KMS-11 (cell line): Measurements from ENCODE around the gene NOL7.

Experiments
- H2AFZ ChIP-seq: fragments of 200-600 bp; sonication (generic); 2 replicates; pipeline ENCODE4 v1.6.1; 2016; ENCODE audit warnings: antibody characterized with exemption, mixed run types, low read depth
- H3K27ac ChIP-seq: fragments of 200-600 bp; sonication (generic); 2 replicates; pipeline ENCODE4 v1.6.1; 2016; ENCODE audit warnings: mild to moderate bottlenecking, mixed run types
- H3K27me3 ChIP-seq: fragments of 200-600 bp; sonication (generic); 2 replicates; pipeline ENCODE4 v1.6.1; 2017; ENCODE audit warnings: mild to moderate bottlenecking, low read depth, mixed run types, moderate library complexity; ENCODE audit not compliant: insufficient read depth
- H3K36me3 ChIP-seq: fragments of 200-600 bp; sonication (generic); 2 replicates; pipeline ENCODE4 v1.6.1; 2017; ENCODE audit warnings: mild to moderate bottlenecking, mixed run types; ENCODE audit not compliant: insufficient read depth
- H3K4me1 ChIP-seq: fragments of 200-600 bp; sonication (generic); 2 replicates; pipeline ENCODE4 v1.6.1; 2016; ENCODE audit warnings: mild to moderate bottlenecking, low read depth, mixed run types; ENCODE audit not compliant: poor library complexity, severe bottlenecking
- H3K4me2 ChIP-seq: fragments of 200-600 bp; sonication (generic); 2 replicates; pipeline ENCODE4 v1.7.0; 2016; ENCODE audit warnings: mild to moderate bottlenecking, mixed run types
- H3K4me3 ChIP-seq: fragments of 200-600 bp; sonication (generic); IDR thresholded peaks from 2 replicates; pipeline ENCODE4 v1.6.1; 2017; ENCODE audit warnings: low read depth, low read length, mixed read lengths; ENCODE audit not compliant: insufficient read depth
- H3K79me2 ChIP-seq: fragments of 200-600 bp; sonication (generic); 2 replicates; pipeline ENCODE4 v1.6.1; 2016; ENCODE audit warnings: low read depth, mixed run types; ENCODE audit not compliant: insufficient read depth
- H3K9ac ChIP-seq: fragments of 200-600 bp; sonication (generic); 2 replicates; pipeline ENCODE4 v1.6.1; 2016; ENCODE audit warnings: mild to moderate bottlenecking, mixed run types
- H4K20me1 ChIP-seq: fragments of 200-600 bp; sonication (generic); 2 replicates; pipeline ENCODE4 v1.6.1; 2016; ENCODE audit warnings: mild to moderate bottlenecking, mixed run types; ENCODE audit not compliant: insufficient read depth
- CTCF ChIP-seq: fragments of 200-600 bp; sonication (generic); conservative IDR thresholded peaks from 2 replicates; pipeline ENCODE4 v1.6.1; 2017; ENCODE audit warnings: low read depth, mild to moderate bottlenecking, antibody characterized with exemption, low read length, moderate library complexity, mixed read lengths

The NOL7 gene

GRCh38 chr6:13574571-13575376, 40.4 kb upstream of the NOL7 start, which contains the start of gene SIRT5:
Gene SIRT5 (plus strand): TSS chr6:13574601. CDS start chr6:13584111, 9,510 bp downstream.
- Histone ChIP-seq H3K27me3 (no peaks in the 10 kb centered on the region), H2AFZ (peak within 1 kb of the TSS; percentile 92), H3K4me2 (peak within 1 kb of the TSS; percentile 65), H3K36me3 (no peaks in the 10 kb centered on the region), H3K4me1 (peaks cover 13% of the 10 kb centered on the region), H4K20me1 (no peaks in the 10 kb centered on the region), H3K27ac (peak within 1 kb of the TSS; percentile 94), H3K79me2 (no peaks in the 10 kb centered on the region; the same call in 1 of the 2 replicates), H3K4me3 (peak within 1 kb of the TSS; percentile 58), H3K9ac (peak within 1 kb of the TSS; percentile 91)
- no peak; the same call in 1 of the 2 replicates for TF ChIP-seq CTCF

- Histone ChIP-seq H3K27me3 (no peaks in the 10 kb centered on the region), H4K20me1 (no peaks in the 10 kb centered on the region), H3K4me1 (peaks cover 13% of the 10 kb centered on the region), H2AFZ (peak overlapping the region; percentile 92), H3K36me3 (no peaks in the 10 kb centered on the region), H3K9ac (peak overlapping the region; percentile 91; the same call in 1 of the 2 replicates), H3K4me2 (peak overlapping the region; percentile 65), H3K27ac (peak overlapping the region; percentile 94), H3K79me2 (no peaks in the 10 kb centered on the region; the same call in 1 of the 2 replicates), H3K4me3 (no peak overlapping the region)
- no peak; the same call in none of the 2 replicates for TF ChIP-seq CTCF
Measured at GRCh38 chr6:13575377-13575775, 39.8 kb upstream of the NOL7 start.

GRCh38 chr6:13576017-13576416, 39.1 kb upstream of the NOL7 start:
- H3K36me3 ChIP-seq, result no peaks in the 10 kb centered on the region
- H2AFZ ChIP-seq, result no peak overlapping the region
- H3K4me3 ChIP-seq, result no peak overlapping the region
- H3K9ac ChIP-seq, result 0 out of 2 replicates have a peak overlapping the region, but pooled peaks have one; percentile 5
- TF ChIP-seq CTCF, result no peak
- H3K27me3 ChIP-seq, result no peaks in the 10 kb centered on the region
- peak overlapping the region; percentile 65; the same call in 1 of the 2 replicates for H3K4me2 ChIP-seq
- H4K20me1 ChIP-seq, result no peaks in the 10 kb centered on the region
- peak overlapping the region; percentile 29; the same call in 1 of the 2 replicates for H3K27ac ChIP-seq
- peaks cover 13% of the 10 kb centered on the region for H3K4me1 ChIP-seq
- no peaks in the 10 kb centered on the region; the same call in 1 of the 2 replicates for H3K79me2 ChIP-seq

- H3K4me3 ChIP-seq, result no peak overlapping the region
- no peak overlapping the region for H2AFZ ChIP-seq
- no peaks in the 10 kb centered on the region for H3K36me3 ChIP-seq
- H3K4me1 ChIP-seq, result peaks cover 13% of the 10 kb centered on the region
- H3K27ac ChIP-seq, result no peak overlapping the region
- no peak overlapping the region for H3K9ac ChIP-seq
- no peak for TF ChIP-seq CTCF
- H3K27me3 ChIP-seq, result no peaks in the 10 kb centered on the region
- no peak overlapping the region for H3K4me2 ChIP-seq
- H3K79me2 ChIP-seq, result no peaks in the 10 kb centered on the region; the same call in 1 of the 2 replicates
- H4K20me1 ChIP-seq, result no peaks in the 10 kb centered on the region
Measured at GRCh38 chr6:13577926-13578325, 37.2 kb upstream of the NOL7 start.
